ENCODE measurements around the gene TRERF1. TPM values are rescaled to one million over a fixed set of nuclear protein-coding genes. Genes with fewer than 3 reads are reported as not detected.

Gene TRERF1
- total RNA-seq, 1 donor from 2014 or later = 12.4 TPM

DNA sequence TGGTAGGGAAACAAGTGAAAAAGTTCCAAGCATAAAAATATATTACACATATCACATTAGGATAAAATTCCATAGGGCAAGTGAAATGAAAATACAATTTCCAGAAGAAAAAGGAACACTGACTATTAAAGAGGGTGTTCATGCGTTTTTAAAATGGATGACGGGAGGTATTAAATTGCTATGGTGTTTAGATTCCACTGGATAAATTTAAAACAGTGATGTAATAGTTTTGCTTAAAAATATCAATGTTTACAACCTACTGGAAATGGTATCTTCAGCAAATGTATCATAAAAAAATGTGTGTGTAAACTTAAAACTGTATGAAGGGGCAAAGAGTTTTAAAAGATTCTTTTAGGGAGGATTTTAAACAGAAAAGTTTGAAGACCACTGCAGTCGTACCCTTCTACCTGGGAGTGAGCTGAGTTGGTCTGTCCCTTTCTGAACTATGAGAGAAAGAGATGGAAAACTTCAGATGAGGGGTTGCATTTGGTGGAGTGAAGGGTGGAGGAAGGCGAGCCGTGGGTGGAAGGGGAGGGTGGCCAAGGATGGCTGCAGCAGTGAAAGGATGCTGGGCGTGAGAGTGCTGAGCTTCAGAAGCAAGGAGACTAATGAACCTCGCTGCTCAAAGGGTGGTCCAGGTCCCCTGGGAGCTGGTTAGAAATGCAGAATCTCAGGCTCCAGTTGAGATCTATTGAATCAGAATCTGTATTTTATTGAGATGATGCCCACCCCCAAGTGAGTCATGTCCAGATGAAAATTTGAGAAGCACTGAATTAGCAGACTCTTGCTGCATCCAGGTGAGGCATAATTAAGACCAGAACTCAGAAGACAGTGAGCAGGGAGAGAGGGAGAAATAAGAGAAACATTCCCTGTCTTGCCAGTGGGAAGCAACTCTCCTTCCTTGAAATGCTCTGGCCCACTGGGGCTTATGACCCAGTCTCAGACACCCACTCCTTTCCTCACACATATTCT, 179.6 kb downstream of the TRERF1 start:
- Mint-ChIP-seq H3K9me3 (no peaks in the 10 kb centered on the region), H3K27ac (ENCODE audit: unreplicated experiment) (no peak overlapping the region), H3K36me3 (ENCODE audit: low read depth) (peaks cover 4% of the 10 kb centered on the region), H3K4me1 (peaks cover 10% of the 10 kb centered on the region), H3K27me3 (ENCODE audit: low read depth) (no peaks in the 10 kb centered on the region), H3K4me3 (no peak overlapping the region)
- TF ChIP-seq, protein P1, sequence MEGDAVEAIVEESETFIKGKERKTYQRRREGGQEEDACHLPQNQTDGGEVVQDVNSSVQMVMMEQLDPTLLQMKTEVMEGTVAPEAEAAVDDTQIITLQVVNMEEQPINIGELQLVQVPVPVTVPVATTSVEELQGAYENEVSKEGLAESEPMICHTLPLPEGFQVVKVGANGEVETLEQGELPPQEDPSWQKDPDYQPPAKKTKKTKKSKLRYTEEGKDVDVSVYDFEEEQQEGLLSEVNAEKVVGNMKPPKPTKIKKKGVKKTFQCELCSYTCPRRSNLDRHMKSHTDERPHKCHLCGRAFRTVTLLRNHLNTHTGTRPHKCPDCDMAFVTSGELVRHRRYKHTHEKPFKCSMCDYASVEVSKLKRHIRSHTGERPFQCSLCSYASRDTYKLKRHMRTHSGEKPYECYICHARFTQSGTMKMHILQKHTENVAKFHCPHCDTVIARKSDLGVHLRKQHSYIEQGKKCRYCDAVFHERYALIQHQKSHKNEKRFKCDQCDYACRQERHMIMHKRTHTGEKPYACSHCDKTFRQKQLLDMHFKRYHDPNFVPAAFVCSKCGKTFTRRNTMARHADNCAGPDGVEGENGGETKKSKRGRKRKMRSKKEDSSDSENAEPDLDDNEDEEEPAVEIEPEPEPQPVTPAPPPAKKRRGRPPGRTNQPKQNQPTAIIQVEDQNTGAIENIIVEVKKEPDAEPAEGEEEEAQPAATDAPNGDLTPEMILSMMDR (conservative IDR thresholded peaks at IDR 0.05) = no peak
- no peak for DNase-seq (ENCODE audit: low read depth, low spot score)

DNA sequence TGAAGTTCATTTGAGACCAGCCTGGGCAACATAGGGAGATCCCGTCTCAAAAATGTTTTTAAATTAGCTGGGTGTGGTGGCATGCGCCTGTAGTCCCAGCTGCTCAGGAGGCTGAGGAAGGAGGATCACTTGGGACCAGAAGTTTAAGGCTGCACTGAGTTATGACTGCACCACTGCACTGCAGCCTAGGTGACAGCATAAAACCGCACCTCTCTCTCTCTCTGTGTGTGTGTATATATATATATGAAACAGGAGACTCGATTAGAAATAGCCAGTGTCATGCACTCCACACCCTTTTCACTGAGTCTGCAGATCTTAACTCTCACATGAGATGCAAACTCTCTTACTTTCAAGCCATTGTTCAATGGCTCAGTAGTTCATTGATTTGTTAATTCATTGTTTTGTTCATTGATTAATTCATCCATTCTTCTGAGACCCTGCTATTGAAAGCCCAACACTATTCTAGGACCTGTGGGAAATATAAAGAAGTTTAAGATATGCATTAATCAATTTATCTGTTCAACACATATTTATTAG, 181.7 kb downstream of the TRERF1 start:
- no peak for DNase-seq (ENCODE audit: low read depth, low spot score)
- Mint-ChIP-seq H3K4me1 (no peaks in the 10 kb centered on the region), H3K4me3 (no peak overlapping the region), H3K27me3 (ENCODE audit: low read depth) (no peaks in the 10 kb centered on the region), H3K36me3 (ENCODE audit: low read depth) (peaks cover 8% of the 10 kb centered on the region), H3K9me3 (no peaks in the 10 kb centered on the region), H3K27ac (ENCODE audit: unreplicated experiment) (no peak overlapping the region)
- TF ChIP-seq, protein P1 (conservative IDR thresholded peaks at IDR 0.05) = no peak

DNA sequence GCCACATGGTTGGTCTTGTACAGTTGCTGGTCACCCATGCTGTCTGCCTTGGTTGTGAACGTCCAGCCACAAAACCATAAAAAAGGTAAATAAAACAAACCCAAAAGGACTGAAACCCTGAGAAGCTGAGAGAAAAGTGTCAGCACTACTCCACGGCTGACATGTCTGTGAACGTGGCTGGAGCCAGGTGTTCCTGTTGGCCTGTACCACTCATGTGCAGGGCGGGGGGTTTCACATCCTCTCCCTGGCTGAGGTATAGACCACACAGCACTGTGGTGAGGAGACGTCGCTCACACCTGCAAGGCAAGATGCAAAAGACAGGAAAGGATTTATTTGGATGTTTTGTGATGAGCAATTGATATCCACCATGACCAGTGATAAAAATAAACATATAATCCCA, 182.2 kb downstream of the TRERF1 start:
- no peak for DNase-seq (ENCODE audit: low read depth, low spot score)
- no peaks in the 10 kb centered on the region for H3K9me3 Mint-ChIP-seq
- no peaks in the 10 kb centered on the region for H3K27me3 Mint-ChIP-seq (ENCODE audit: low read depth)
- TF ChIP-seq, protein P1 (conservative IDR thresholded peaks at IDR 0.05) = no peak
- H3K4me1 Mint-ChIP-seq = no peaks in the 10 kb centered on the region
- H3K36me3 Mint-ChIP-seq (ENCODE audit: low read depth) = peaks cover 8% of the 10 kb centered on the region
- H3K4me3 Mint-ChIP-seq = no peak overlapping the region
- no peak overlapping the region for H3K27ac Mint-ChIP-seq (ENCODE audit: unreplicated experiment)

DNA sequence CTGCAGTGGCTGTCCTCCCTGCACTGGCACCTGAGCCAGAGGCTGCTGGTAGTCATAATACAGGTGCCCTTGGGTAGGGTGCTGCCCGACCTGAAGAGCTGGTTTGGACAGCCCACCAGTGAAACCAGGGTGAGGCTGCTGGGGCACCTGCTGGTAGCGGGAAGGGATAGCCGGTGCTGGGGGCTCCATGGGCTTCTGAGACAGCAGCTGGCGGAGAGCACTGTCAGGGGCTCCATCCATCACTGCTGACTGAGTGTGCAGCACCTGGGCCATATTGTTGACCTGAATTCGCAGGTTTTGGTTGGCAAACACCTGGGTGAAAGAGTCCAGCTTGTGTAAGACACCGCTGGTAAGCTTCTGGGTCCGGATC, 182.9 kb downstream of the TRERF1 start:
- H3K36me3 Mint-ChIP-seq (ENCODE audit: low read depth) = peaks cover 8% of the 10 kb centered on the region
- H3K27ac Mint-ChIP-seq (ENCODE audit: unreplicated experiment) = no peak overlapping the region
- DNase-seq (ENCODE audit: low read depth, low spot score) = no peak
- no peak overlapping the region for H3K4me3 Mint-ChIP-seq
- no peaks in the 10 kb centered on the region for H3K9me3 Mint-ChIP-seq
- no peaks in the 10 kb centered on the region for H3K27me3 Mint-ChIP-seq (ENCODE audit: low read depth)
- TF ChIP-seq, protein P1 (conservative IDR thresholded peaks at IDR 0.05) = no peak
- peaks cover under 1% of the 10 kb centered on the region for H3K4me1 Mint-ChIP-seq

DNA sequence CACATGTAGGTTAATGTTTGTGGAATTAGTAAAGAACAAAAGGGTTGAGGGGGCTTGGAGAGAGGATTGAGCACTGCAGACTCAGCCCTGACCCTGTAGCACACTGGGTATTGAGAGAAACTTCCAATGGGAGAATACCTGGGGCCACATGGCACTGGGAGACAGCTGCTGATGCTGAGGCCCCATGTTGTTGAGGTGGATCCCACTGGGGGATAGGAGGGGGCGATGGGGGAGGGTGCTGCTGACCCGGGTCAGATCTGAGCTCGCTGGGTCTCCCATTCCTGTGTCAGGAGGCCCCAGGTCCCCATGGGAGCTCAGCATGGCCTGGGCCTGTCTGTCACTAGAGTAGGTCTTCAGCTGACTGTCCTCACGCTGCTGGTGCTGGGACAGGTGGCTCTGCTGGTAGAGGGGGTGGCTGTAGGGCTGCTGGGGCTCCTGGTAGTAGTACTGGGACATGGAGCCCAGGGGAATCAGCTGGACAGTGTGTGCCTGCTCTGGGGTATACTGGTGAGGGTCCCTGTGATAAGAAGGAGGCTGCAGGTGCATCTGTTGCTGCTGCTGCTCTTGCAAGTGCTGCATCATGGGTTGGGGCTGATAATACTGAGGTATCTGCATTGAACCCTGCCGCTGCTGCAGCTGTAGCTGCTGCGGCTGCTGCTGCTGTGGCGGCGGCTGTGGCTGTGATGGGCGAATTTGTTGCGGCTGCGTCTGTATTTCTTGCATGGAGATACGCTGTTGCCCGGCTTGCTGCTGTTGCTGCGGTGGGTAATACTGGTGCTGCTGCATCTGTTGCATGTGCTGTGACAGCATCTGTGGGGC, 183.5 kb downstream of the TRERF1 start:
- Mint-ChIP-seq H3K9me3 (no peaks in the 10 kb centered on the region), H3K4me3 (no peak overlapping the region), H3K36me3 (ENCODE audit: low read depth) (peaks cover 8% of the 10 kb centered on the region), H3K4me1 (peaks cover 6% of the 10 kb centered on the region), H3K27me3 (ENCODE audit: low read depth) (no peaks in the 10 kb centered on the region), H3K27ac (ENCODE audit: unreplicated experiment) (no peak overlapping the region)
- no peak for DNase-seq (ENCODE audit: low read depth, low spot score)
- TF ChIP-seq, protein P1 (conservative IDR thresholded peaks at IDR 0.05) = no peak
